ENCODE measurements around the gene PTGER3.

Gene PTGER3

DNA sequence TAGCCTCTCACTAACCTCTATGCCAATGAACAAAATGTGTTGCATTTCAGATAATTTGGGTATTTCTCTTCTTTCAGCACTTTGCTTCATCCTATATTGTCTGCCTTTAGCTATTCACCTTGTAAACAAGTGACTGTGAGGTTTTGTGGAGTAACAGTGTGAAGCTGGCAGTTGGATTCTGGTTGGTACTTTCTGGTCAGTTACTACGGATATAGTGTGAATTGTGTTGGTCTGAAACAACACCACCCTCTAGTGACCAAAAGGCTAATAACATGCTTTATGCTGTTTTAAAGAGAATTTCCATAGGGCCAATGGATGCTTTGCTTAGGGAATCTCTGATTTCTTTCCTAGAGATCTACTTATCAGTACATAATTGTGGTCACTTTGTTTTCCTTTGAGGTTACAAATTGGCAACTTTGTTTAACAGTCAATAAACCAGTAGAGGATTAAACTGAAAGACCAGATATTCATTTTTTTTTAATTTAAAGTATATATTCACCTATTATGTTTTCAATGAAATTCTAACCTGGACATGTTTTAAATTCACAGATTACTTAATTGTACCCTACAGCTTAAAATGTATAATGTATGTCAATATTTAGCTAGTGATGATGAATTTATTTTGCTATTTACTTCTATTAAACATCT, 2.5 kb upstream of the PTGER3 start:
- DNase-seq, result peak; percentile 82

DNA sequence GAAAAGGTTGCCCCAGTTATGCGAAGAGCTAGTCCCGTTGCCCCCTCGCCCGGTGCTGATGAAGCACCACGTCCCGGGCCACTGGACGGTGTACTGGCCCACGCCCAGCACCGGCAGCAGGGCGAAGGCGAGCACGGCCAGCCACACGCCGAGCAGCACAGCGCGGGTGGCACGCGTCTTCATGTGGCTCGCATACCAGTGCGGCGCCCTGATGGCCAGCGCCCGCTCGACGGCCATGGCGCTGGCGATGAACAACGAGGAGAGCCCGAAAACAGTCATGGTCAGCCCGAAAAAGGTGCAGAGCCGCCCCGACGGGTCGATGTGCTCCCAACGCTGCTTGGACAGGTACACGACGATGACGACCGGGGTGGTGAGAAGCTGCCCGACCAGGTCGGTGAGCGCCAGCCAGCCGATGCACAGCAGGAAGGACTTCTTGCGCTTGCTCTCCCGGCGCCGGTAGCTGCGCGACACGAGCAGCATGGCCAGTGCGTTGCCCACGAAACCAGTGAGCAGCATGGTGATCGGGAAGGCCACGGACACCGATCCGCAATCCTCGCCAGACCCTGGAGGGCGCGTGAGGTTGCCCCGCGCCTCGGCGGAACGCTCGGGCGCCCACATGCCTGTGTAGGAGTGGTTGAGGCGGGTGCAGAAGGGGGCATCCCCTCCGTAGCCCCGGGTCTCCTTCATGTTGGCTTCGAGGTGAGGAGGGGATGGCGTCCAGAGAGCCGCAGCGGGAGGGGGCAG, 553 bp downstream of the PTGER3 start:
- peak; percentile 19 for DNase-seq

DNA sequence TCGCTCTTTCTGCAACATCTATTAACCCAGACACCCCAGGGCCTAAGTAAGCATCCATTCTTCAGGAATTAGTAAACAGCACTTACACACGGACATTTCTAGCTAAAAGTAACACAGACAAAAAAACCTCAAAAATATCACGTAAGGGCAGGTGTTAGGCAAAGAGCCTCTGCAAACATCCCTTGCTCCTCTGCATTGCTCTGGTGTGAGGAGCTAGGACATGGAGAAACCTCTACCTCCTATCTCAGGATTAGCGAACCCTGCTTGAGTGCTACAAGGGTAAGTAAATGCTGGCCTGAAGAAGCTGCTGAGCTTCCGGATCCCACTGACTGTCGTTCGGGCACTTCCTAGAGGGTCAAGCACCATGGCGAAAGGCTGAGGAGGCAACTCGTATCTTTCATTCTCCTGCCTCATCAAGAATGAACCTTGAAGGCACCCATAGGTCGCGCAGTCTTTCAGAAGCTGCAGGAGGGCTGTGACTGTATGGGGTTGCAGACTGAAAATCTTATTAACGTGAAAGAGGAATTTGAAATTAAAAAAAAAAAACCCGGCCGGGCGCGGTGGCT, 2.1 kb downstream of the PTGER3 start:
- DNase-seq, result no peak

DNA sequence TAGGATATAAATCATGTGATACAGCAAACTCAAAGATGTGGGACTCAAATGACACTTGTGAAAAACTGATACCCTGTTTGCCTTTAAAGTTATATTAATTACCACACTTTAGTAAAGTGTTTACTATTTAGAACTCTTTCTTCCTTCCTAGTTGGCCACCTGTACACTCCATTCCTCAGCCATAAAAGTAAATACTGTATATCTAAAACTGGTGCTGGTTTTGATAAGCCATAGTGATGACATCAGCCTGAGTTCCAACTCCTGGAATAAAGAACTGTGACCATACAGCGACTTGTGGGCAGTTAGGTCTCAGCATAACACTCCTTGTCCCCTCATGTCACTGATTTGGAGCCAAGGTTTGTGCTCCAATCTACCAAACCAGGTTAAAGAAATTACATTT, 2.8 kb downstream of the PTGER3 start:
- DNase-seq, result no peak

DNA sequence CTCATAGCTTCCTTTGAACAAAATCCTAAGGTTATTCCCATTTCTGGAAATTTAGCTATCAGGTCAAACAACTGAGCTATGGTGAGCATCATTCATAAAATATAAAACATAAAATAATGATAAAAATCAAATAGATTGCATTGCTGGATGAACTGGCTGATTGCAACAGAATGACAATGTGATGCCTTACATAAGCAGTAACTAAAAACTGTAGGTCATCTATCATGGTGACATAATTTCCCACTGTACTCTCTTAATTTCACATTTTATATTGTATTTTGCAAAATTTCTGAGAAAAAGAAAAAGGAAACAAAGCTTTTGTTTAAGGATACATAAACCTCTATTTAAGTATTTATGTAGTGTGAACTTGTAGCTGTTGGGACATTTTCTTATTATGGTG, 4.6 kb downstream of the PTGER3 start:
- DNase-seq, result no peak

DNA sequence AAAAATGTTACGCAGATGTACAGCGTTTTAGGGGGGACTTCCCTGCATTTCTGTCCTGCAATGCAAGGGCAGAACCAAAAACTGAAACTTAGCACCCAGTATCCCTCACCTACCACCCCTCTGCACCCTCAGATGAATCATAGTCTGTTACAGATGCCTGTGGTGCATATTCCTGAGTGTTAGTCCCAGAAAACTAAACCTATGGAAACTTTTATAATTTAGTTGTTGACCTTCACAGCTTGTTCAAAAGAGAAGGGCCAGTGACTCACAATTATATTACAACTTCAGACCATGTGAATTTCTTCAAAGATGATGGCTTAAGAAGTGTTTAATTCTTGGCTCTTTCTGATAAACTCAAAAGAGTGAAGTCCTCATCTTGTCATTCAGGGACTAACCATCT, 5.8 kb downstream of the PTGER3 start:
- DNase-seq, result no peak

DNA sequence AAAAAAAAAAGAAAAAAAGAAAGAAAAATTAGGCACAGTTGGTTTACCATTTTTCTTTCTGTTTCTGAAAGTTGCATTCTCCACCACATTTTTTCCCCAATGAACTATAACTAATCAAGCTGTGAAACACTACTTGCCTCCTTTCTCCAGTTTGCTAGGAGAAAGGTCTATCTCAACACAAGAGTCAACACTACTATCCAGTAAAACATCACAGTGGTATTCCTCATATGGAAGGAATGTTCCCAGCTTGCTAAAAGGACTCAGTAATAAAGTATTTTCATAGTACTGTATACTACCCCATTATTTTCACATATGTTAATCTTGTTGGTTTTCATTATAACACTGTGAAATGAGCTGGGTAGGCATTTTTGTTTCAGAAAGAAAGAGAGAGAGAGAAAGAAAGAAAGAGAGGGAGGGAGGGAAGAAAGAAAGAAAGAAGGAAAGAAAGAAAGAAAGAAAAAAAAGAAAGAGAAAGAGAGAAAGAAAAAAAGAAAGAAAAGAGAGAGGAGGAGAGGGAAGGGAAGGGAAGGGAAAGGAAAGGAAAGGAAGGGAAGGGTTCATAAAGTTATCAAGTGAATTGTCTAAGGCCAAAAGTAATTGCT, 7.9 kb downstream of the PTGER3 start:
- DNase-seq, result no peak

DNA sequence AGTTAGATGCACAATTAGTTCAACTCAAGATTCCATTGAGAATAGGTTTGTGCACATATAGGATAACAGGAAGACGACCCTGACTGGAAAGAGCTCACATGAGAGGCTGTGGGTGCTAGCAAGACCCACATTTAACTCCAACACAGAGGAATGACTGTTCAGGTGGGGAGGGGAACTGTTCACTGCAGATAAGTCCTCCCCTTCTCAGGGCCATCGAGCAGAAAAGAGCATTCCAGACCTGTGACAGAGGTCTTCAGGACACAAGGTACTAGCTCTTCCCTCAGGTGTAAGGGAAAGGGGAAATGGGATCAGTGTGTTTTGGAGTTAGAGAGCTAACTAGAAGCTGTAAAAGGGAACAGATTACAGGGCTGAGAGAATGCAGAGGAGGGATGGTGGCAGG, 8.7 kb downstream of the PTGER3 start:
- no peak for DNase-seq

DNA sequence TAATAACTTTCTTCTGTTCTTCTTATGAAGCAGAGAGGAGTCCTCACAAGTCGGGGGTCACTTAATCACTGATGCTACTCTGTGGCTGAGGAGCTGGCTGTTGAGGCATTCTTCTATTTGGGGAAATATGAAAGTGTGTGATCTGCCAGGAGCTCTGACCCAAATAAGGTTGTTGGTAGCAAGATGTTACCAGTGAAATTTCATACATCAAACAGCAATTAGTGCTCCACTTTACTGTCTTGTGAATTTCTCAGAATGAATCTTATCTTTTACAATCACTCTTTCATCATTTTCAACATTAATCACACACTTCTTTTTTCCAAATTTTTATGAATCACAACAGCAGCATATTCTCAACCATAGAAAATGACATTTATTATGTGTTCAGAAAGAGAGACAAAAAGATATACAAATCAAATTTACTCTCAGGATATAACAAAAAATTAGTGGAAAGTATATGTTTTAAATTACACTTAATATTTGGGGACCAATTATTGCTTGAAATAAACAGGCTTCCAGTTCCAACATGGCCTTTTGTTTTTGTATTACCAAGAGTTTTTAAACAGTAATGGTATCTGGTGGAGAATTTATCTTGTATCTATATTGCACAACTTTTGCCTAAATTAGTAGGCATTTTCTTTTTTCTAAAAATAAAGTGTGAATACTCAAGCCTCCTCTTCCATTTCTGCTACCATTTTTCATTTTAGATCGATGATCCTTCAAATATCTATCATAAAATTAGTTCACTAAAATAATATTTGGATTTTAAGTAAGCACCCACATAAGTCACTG, 9.6 kb downstream of the PTGER3 start:
- DNase-seq, result no peak

DNA sequence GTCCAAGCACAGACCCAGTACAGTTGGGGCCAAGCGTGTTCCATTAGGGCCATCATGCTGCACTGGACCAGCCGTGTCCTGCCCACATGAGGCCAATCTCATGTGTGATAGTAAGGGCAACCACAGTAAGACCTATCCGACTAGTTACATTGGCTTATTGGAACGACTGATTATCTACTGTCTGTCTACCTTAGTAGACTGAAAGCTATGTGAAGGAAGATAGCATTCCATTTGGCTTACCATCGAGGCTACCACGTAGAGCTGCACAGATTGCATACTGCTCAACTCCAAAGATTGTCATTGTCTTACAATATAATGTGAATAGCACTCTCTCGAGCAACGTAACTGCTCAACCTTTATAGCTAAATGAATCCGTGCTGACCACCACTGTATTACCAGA, 10.6 kb downstream of the PTGER3 start:
- no peak for DNase-seq

DNA sequence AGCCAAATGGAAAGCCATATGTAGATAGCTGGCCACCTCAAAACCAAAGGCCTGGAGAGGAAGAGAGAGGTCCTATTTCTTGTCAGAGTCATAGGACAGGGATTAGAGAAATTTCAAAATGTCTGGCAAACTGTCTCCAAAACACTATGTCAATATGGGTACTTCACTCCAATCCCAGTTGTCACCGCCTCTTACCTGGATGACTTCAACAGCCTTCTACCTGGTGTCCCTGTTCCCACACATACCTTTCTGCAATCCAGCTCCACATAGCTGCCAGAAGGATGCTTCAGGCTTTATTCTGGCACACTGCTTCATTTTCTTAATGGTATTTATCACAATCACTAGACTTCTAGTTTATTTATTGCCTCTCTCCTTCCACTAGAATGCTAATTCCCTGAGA, 14.5 kb downstream of the PTGER3 start:
- no peak for DNase-seq

DNA sequence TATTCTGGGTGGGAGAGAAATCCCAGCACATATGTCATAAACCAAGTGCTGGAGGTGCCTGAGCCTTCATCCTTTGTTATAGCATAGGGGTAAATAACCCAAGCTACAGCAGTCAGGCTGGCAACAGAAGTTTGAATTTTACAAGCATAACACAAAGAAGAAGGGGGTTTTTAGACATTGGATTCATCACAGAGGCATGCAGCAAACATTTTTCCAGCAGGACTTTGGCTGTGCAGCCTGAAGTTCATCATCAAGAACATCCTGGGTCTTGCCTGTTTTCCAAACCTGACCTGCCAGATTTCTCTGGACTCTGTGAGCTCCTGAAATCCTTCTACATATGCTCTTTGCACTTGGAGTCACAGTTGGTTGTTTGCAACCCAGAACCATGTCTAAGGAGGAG, 16.2 kb downstream of the PTGER3 start:
- DNase-seq, result no peak

DNA sequence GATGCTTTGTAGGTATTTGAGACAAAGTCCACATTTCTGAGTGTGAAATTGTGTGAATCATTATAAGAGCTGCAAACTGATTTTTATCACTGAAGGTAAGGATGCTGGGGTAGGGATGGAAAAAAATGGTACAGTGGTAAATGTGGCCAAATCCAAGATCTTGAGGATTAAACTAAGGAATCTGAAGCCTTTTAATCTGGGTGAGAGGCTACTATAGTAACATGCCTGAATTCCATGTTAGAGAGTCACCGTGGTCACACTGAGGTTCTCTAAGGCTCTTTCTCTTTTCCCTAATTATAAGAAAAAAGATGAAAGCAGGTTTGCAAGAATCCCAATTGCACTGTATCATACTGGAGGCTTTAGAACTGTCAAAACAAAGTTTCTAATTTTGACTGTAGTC, 17.6 kb downstream of the PTGER3 start:
- no peak for DNase-seq

DNA sequence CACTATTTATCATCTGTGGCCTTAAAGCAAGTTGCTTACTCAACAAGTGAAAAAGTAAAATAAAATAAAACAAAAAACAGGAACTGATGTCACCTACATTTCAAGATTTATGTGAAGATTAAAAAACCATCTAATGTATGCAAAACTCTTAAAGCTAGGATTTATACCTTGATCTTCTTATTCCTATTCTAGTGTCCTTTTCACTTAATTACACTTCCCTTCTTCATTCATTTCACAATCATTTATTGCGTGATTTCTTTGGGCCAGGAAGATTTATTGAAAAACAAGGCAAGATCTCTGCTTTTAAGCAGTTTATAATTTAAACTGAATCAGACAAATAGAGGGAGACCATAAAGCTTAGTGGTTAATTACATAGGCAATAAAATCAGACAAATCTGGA, 18.6 kb downstream of the PTGER3 start:
- no peak for DNase-seq

DNA sequence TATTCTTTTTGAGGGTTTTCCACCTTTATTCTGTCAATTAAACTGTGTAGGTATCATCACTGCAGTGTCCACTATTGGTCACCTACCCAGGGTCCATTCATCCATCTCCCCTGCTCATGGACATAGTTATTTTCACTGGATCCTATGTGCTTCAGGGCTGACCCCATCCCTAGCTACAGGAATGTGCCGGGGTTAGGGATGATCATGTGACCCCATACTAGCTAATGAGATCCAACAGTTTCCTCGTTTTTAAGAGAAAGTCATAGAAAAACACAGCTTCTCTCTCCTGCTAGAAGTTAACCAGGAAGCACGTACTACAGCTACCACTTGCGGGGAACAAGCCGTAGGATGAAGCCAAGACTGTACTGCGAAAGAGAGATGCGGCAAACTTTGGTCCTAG, 19.6 kb downstream of the PTGER3 start:
- DNase-seq, result no peak

DNA sequence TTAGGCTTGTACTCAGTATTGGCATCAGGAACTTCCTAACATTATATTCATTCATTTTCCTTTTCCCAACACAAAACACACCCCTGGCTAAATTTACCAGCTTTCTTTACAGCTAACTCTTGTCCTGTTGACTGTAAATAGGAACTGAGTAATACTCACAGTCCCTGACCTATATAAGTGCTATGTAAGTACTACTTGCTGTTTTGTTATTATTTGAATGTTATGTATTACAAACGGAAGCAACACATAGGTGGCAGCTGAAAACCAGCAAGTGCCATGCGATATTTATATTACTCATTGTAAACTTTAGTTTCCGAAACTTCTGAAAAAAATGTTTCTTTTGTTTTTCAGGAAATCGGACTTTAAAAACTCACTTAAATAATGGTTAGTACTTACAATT, 21.5 kb downstream of the PTGER3 start:
- no peak for DNase-seq

DNA sequence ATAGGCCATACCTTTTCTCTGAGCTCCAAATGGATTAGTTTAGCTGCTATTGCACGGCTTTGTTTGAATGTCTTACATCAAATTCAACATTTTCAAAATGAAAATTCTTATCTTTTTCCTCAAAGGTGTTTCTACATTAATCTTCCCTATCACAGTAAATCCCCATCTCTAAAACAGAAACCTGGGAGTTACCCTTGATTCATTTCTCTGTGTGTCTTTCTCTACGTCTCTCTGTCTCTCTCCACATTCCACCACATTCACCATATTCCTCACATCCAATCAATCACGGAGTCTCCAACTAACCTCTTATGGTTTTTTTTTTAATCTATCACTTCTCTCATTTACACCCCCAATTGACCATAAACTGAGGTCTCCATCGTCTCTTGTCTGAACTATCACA, 24.1 kb downstream of the PTGER3 start:
- DNase-seq, result no peak

DNA sequence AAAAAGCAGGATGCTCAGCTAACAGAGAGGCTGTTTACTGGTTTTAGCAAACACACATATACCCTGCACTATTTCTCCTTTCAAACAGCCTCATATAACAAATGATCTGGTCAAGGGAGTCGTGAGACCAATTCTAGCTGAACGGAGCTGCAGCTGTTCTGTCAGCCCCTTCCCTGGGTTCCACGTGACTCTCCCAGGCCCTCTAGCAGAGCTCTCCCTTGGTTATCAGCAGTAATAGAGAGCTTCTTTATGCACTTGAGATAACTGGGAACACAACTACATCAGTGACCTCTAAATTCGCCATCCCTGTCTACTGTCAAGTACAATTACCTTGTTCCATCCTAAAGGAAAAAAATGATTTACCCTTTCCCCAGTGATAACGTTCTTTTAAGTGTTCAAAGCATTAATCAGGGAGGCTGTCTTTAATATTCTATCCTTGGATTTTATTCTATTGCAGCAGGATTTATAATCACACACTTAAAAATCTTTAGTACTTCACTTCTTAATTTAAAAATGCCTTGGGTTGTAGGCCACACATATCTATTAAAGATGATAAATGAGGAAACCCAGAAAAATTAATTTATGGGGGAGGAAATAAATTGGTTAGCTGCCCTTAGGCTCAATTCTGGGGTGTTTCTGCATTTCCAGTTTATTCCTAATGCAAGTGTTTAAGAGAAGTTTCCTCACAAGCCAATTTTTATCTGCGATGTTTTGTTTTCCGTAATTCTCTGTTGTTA, 28.2 kb downstream of the PTGER3 start:
- DNase-seq, result no peak

DNA sequence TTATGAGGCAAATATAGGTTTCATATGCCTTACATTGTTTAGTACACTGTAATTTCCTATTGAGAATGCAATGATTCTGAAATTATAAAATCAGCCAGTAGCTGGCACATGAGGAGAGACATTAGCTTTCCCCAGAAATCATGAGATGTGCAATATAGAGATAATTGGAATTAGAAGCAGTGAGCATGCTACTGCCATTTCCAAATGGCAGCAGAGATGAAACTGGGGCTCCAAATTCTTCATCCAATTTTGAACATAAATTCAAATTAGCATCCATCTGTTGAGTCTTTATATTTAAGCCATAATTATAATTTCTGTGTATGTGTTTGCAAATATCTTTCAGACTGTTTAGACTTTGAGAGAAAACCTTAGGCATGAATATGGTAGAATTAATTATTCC, 28.8 kb downstream of the PTGER3 start:
- DNase-seq, result no peak

DNA sequence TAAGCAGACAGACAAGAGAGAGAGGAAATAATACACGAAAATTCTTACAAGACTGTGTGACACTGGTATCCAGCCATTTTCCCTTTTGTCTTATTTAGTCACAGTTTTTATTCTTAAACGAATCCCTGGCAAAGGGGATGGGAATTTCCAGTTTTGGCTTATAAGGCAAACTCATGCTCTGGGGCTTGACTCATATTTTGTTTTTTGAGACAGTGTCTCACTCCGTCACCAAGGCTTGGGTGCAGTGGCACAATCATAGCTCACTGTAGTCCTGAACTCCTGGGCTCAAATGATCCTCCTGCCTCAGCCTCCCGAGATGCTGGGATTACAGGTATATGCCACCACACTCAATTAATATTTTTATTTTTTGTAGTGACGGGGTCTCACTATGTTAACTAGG, 31.9 kb downstream of the PTGER3 start:
- DNase-seq, result no peak

DNA sequence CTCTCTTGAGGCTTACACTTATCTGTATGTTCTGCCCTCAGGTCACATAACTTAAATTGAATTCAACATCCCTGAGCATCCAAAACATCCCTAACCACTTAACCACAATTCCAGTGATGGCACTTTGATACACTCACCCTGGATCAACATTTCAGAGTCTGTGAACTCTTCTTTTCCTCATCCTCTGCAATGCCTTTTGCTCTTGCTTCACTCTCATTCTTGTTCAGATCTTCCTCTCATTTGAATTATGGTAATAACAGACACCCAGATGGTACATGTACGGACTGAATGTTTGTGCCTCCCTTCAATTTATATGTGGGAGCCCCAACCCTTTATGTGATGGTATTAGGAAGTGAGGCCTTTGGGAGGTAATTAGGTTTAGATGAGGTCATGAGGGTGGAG, 33.4 kb downstream of the PTGER3 start:
- no peak for DNase-seq

DNA sequence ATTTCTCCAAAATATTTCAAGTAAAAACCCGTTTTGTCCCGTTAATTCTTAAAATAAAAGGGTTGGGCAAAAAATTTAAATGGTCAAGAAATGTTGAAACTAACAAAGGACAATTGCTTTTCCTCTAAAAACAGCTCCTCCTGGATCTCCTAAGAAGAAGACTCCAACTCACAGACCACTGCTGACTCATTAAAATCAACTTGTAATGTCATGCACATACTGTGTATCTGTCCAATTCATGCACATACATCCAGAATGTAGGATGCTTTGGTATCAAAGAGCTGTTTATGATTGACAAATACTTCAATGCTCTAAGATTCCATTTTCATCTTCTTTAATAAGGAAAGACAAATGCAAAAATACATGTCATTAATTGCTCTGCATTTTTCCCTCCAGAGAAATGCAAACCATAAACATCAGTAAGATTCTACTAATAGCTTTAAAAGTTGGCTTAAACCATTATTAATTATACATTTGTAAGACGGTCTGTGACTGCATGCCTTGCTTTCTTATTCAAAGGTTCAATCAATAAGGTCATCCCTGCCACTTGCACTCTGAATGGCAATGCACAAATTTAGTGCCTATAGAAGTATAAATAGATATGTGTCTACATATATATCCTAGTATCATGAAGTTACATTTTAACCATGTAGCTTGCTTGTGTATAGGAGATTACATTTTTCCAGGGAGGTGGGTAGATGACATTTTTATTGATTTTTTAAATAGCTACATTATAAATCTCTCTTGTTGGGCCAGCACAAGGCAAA, 44.7 kb downstream of the PTGER3 start:
- DNase-seq, result no peak
